Fibroblast of villous mesenchyme (primary cell): ENCODE results near the gene S100A11. TPM values are rescaled to one million over a fixed set of nuclear protein-coding genes. Genes with fewer than 3 reads are reported as not detected.
"Not testable (repeated sequence)": the region's sequence is repeated elsewhere in the genome, so short reads cannot be mapped to it uniquely, and the experiment has no call there.

Source experiments
- DNase-seq: peaks from one replicate; pipeline ENCODE4 v3.0.0-alpha.2; 2010; ENCODE audit warnings: low read depth
- H3K4me3 ChIP-seq: 2 replicates; pipeline ENCODE4 v1.5.1; 2011; ENCODE audit warnings: low read depth, mild to moderate bottlenecking, low read length
- total RNA-seq: library from RNA; depleted of rRNA; stranded (reverse); fragments of >200 nt; gene quantifications from 2 replicates; pipeline ENCODE4 v1.2.3, GENCODE V29; 2012
- TF ChIP-seq, protein P1 (sequence below): IDR thresholded peaks from 2 replicates; pipeline ENCODE4 v1.5.1; 2012; ENCODE audit warnings: low read depth, mild to moderate bottlenecking, low read length; ENCODE audit not compliant: insufficient read depth

Gene S100A11
- total RNA-seq = 126 and 197 TPM in 2 replicates

- TF ChIP-seq, protein P1, sequence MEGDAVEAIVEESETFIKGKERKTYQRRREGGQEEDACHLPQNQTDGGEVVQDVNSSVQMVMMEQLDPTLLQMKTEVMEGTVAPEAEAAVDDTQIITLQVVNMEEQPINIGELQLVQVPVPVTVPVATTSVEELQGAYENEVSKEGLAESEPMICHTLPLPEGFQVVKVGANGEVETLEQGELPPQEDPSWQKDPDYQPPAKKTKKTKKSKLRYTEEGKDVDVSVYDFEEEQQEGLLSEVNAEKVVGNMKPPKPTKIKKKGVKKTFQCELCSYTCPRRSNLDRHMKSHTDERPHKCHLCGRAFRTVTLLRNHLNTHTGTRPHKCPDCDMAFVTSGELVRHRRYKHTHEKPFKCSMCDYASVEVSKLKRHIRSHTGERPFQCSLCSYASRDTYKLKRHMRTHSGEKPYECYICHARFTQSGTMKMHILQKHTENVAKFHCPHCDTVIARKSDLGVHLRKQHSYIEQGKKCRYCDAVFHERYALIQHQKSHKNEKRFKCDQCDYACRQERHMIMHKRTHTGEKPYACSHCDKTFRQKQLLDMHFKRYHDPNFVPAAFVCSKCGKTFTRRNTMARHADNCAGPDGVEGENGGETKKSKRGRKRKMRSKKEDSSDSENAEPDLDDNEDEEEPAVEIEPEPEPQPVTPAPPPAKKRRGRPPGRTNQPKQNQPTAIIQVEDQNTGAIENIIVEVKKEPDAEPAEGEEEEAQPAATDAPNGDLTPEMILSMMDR = no peak
- peak within 1 kb of the TSS; percentile 95 for H3K4me3 ChIP-seq
- peak; percentile 94 for DNase-seq
These were observed at the start of gene S100A11 for GRCh38 chr1:152036267-152037216. S100A11 (minus strand) TSS chr1:152037004; CDS start chr1:152036915, 89 bp downstream.

DNA sequence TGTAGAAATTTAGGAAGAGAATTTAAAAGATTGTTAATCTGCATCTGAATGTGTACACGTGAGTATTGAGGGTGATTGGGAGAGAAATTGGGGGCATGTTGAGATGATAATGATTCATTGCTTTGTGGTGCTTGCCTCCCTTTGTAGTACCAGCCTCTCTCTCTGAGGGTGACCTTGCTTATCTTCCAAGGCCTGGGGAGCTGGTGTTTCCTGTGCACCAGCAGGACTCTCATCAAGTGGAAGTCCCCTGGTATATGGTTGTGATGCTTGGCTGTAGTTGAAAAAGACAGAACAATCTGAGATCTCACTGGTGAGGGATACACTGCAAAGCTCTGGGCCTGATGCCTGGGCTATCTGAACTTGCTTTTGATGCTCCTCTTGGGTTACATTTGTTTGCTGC is 48.0 kb upstream of the S100A11 start:
- no peak overlapping the region for H3K4me3 ChIP-seq
- TF ChIP-seq, protein P1 = no peak
- DNase-seq = no peak

DNA sequence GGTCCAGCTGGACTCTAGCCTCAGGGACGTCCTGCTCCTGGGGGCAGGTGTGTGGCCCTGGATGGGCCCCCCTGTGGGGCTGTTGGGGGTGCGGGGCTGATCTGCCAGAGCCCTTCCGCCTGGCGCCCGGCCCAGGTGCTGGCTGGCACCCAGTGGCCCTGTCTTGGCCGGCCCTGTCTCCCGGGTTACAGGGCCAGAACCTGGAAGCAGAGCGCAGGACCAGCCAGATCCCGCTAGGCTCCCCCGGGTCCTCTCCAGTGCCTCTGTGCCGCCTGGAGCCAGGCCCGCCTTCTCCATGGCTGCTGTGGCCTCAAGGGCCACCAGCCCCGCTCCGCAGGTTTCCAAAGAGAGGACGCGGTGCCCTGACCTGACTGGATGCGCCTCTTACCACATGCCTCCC is 44.2 kb upstream of the S100A11 start:
- not testable (repeated sequence) for H3K4me3 ChIP-seq, DNase-seq

- H3K4me3 ChIP-seq, DNase-seq: not testable (repeated sequence)
These were observed 43.7 kb upstream of the S100A11 start for GRCh38 chr1:152080494-152080893.

- TF ChIP-seq, protein P1 = no peak
- no peak for DNase-seq
These were observed 42.1 kb upstream of the S100A11 start for GRCh38 chr1:152078831-152079441.

GRCh38 chr1:152072311-152072710 is 35.5 kb upstream of the S100A11 start:
- TF ChIP-seq, protein P1 = no peak
- no peak overlapping the region for H3K4me3 ChIP-seq
- DNase-seq = no peak

More at GRCh38 chr1:152078831-152079441, 42.1 kb upstream of the S100A11 start:
- no peak overlapping the region for H3K4me3 ChIP-seq

GRCh38 chr1:152071123-152071522 is 34.3 kb upstream of the S100A11 start:
- DNase-seq = no peak
- TF ChIP-seq, protein P1 = no peak
- no peak overlapping the region for H3K4me3 ChIP-seq
